HepG2 (cell line): ENCODE data around the gene PIP5K1A. TPM values are rescaled to one million over a fixed set of nuclear protein-coding genes. Genes with fewer than 3 reads are reported as not detected.
A peak's percentile ranks its signal among the peaks of the same experiment; 100 is the strongest.

Source experiments
- ATAC-seq: fragments of 200-7000 bp; cut with Tn5 transposase; 3 replicates; pipeline ENCODE4 v1.9.1; 2020; ENCODE audit warnings: mild to moderate bottlenecking, moderate library complexity
- BruUV-seq: library from RNA; stranded (reverse); fragments of 400-500 nt; replicated peaks from 2 replicates; lab custom pipeline; 2021; lab: Mats Ljungman, UMichigan
- CTCF ChIA-PET: fragments of 300-600 bp; formaldehyde crosslinking; extraction: SDS; loops from one replicate; lab custom pipeline; 2021; ENCODE audit warnings: low total read pairs, inconsistent platforms, low intra/inter-chr PET ratio; lab: Yijun Ruan, JAX
- POLR2A ChIA-PET: fragments of 350-600 bp; sonication (Branson Sonifier 250); formaldehyde crosslinking; loops from one replicate; lab custom pipeline; 2020; ENCODE audit warnings: antibody characterized with exemption, inconsistent platforms; lab: Yijun Ruan, JAX
- DNase-seq: peaks from one replicate; pipeline ENCODE4 v3.0.0-alpha.2; 2015; ENCODE audit warnings: low spot score
- FAIRE-seq: peaks from 3 replicates; lab custom pipeline; 2011; peaks lifted over from hg19 to GRCh38; lab: Jason Lieb, UNC
- H2AFZ ChIP-seq: one replicate; pipeline ENCODE4 v1.6.1; 2011; ENCODE audit warnings: low read length, inconsistent platforms
- H3K27ac ChIP-seq: fragments of 300-600 bp; 3 replicates; pipeline ENCODE4 v1.8.0; 2011; ENCODE audit warnings: mixed run types, mild to moderate bottlenecking, mixed read lengths, low read length, inconsistent platforms; ENCODE audit not compliant: insufficient read depth; ENCODE audit errors: extremely low read length
- H3K27me3 ChIP-seq, 2 experiments: fragments of 200-600 bp in 1 of 2; 2 replicates in 1 of 2; 3 replicates in 1 of 2; pipeline versions ENCODE4 v1.6.0 to v1.8.0; 2011; ENCODE audit warnings: low read length in 2 of 2, mild to moderate bottlenecking in 2 of 2, moderate library complexity in 2 of 2, inconsistent platforms in 1 of 2; ENCODE audit not compliant: insufficient read depth in 2 of 2, control insufficient read depth in 1 of 2
- H3K36me3 ChIP-seq, 2 experiments: fragments of 200-600 bp in 1 of 2; replicated peaks in 1 of 2; 2 replicates in 1 of 2; 3 replicates in 1 of 2; pipeline versions ENCODE4 v1.5.1 to v1.8.0; 2011; ENCODE audit warnings: low read length in 2 of 2, inconsistent platforms in 1 of 2; ENCODE audit not compliant: insufficient read depth in 2 of 2, control insufficient read depth in 1 of 2
- H3K4me1 ChIP-seq: 2 replicates; pipeline ENCODE4 v1.5.1; 2012; ENCODE audit warnings: low read length, inconsistent platforms; ENCODE audit not compliant: insufficient read depth
- H3K4me2 ChIP-seq: 2 replicates; pipeline ENCODE4 v1.6.0; 2011; ENCODE audit warnings: low read depth, low read length, inconsistent platforms
- H3K4me3 ChIP-seq, 3 experiments: fragments of 200-600 bp in 1 of 3; sonication (generic), shearing (Covaris generic) in 1 of 3; replicated peaks in 1 of 3; 2 replicates each; pipeline ENCODE4 v1.5.1; 2011 to 2016; ENCODE audit warnings: low read length in 3 of 3, inconsistent platforms in 2 of 3, low read depth in 2 of 3, mild to moderate bottlenecking in 2 of 3, control low read depth in 1 of 3, mixed read lengths in 1 of 3; ENCODE audit not compliant: insufficient read depth in 1 of 3
- H3K79me2 ChIP-seq: one replicate; pipeline ENCODE4 v1.6.1; 2011; ENCODE audit warnings: low read length, inconsistent platforms; ENCODE audit not compliant: insufficient read depth
- H3K9ac ChIP-seq: 2 replicates; pipeline ENCODE4 v1.6.0; 2011; ENCODE audit warnings: mild to moderate bottlenecking, low read depth, low read length, inconsistent platforms; ENCODE audit not compliant: insufficient read depth
- H3K9me3 ChIP-seq: 2 replicates; pipeline ENCODE4 v1.5.1; 2012; ENCODE audit warnings: mild to moderate bottlenecking, low read length
- H4K20me1 ChIP-seq: 2 replicates; pipeline ENCODE4 v1.6.0; 2011; ENCODE audit warnings: inconsistent platforms, mild to moderate bottlenecking, low read length, moderate library complexity; ENCODE audit not compliant: insufficient read depth
- ATM ChIP-seq: fragments of 450-650 bp; IDR thresholded peaks from 2 replicates; pipeline ENCODE4 v1.7.1; 2017; ENCODE audit warnings: mild to moderate bottlenecking, borderline replicate concordance
- BCL3 ChIP-seq: sonication (generic); formaldehyde crosslinking; IDR thresholded peaks from 2 replicates; pipeline ENCODE4 v1.5.1; 2020; ENCODE audit warnings: mild to moderate bottlenecking, missing genetic modification reagents, moderate library complexity
- HES4 ChIP-seq: sonication (generic); formaldehyde crosslinking; IDR thresholded peaks from 2 replicates; pipeline ENCODE4 v1.9.0; 2021; ENCODE audit warnings: mild to moderate bottlenecking, missing genetic modification reagents, borderline replicate concordance
- PBX2 ChIP-seq: IDR thresholded peaks from 2 replicates; pipeline ENCODE4 v1.6.1; 2016; ENCODE audit warnings: control low read depth
- POLR2AphosphoS2 ChIP-seq: IDR thresholded peaks from 2 replicates; pipeline ENCODE4 v1.6.1; 2011; ENCODE audit warnings: low read depth, low read length, improper control_type of control experiment
- POLR2G ChIP-seq: fragments of 200-400 bp; formaldehyde crosslinking; IDR thresholded peaks from 2 replicates; pipeline ENCODE4 v1.6.1; 2018; ENCODE audit warnings: mild to moderate bottlenecking, low read depth, low read length, moderate library complexity
- ZBTB25 ChIP-seq: IDR thresholded peaks from 2 replicates; pipeline ENCODE4 v1.6.1; 2018; ENCODE audit warnings: missing genetic modification reagents
- ZHX2 ChIP-seq, 2 experiments: sonication (generic) in 1 of 2; formaldehyde crosslinking in 1 of 2; IDR thresholded peaks; 2 replicates each; pipeline versions ENCODE4 v1.6.1 to v1.9.0; 2014 to 2022; ENCODE audit warnings: antibody characterized with exemption in 1 of 2, borderline replicate concordance in 1 of 2, inconsistent platforms in 1 of 2, low read depth in 1 of 2, missing genetic modification reagents in 1 of 2
- ZNF597 ChIP-seq: sonication (generic); formaldehyde crosslinking; IDR thresholded peaks from 2 replicates; pipeline ENCODE4 v1.5.0; 2020; ENCODE audit warnings: missing genetic modification reagents
- WGBS: methylation state at CpG from one replicate; pipeline ENCODE4 v1.1.6; 2017; ENCODE audit warnings: low lambda C conversion rate; 5-methylcytosine and 5-hydroxymethylcytosine counted together
- in situ Hi-C: cut with HindIII; loops from 2 replicates; pipeline ENCODE4 v1.10.0; 2017; ENCODE audit warnings: low pct_unique_long_range_greater_than_20kb; ENCODE audit not compliant: extremely low pct_ligation_motif_present
- intact Hi-C: fragments of 100-400 bp; cut with micrococcal nuclease; formaldehyde crosslinking; loops from one replicate; pipeline ENCODE4 v1.10.0; 2022; ENCODE audit not compliant: unreplicated experiment
- polyA plus RNA-seq, 8 experiments: library from polyadenylated mRNA; depleted of rRNA in 3 of 8; stranded (reverse) in 7 of 8; unstranded in 1 of 8; fragments of >200 nt; fragmentation: Illumina TruSeq in 4 of 8; extraction: Trizol in 4 of 8; gene quantifications; 2 replicates each; pipeline versions ENCODE4 v1.2.1 to v1.2.3, GENCODE V29; 2011 to 2016; ENCODE audit warnings: low read depth in 4 of 8, missing spikeins in 1 of 8, mixed read lengths in 1 of 8; ENCODE audit not compliant: insufficient read depth in 1 of 8
- total RNA-seq, 5 experiments: library from RNA; depleted of rRNA; stranded (reverse); fragments of >200 nt; fragmentation: Illumina TruSeq; extraction: Trizol; gene quantifications; 2 replicates each; pipeline ENCODE4 v1.2.3, GENCODE V29; 2016; ENCODE audit warnings: low read depth in 1 of 5

Gene PIP5K1A
- total and polyA plus RNA-seq, 2 of the 13 experiments (the other 11 are each of a cell fraction or from before 2014, with no cell fraction given): 45.3 to 65.1 TPM

- FAIRE-seq (no peak), DNase-seq (no peak), ATAC-seq (peak; percentile 58)
- CTCF ChIA-PET: no interaction called here
- Histone ChIP-seq H3K4me1 (no peaks in the 10 kb centered on the region), H3K4me3 (no peak overlapping the region), H3K79me2 (no peaks in the 10 kb centered on the region), H3K36me3 (peaks cover 43 to 75% of the 10 kb centered on the region in 2 experiments), H2AFZ (no peak overlapping the region), H3K4me2 (no peak overlapping the region), H3K27me3 (no peaks in the 10 kb centered on the region), H4K20me1 (0 out of 2 replicates have a peak, but pooled peaks cover 4% of the 10 kb centered on the region), H3K9me3 (no peaks in the 10 kb centered on the region), H3K27ac (no peak overlapping the region), H3K9ac (no peak overlapping the region)
- POLR2A ChIA-PET: interaction anchor here (0.9 to 1.5 kb wide), 3 partner anchors 10 to 37 kb away, joined by 3 to 6 read pairs (median 4); partner anchors contain the start of genes PSMD4 and ZNF687
- in situ Hi-C loops (no loop called here), intact Hi-C loops (no loop called here)
- TSS peak; percentile 31 for BruUV-seq
- 96% methylated on average over 10 of the region's 13 CpGs for WGBS
- TF ChIP-seq ZNF597 (0 out of 2 replicates have a peak, but pooled peaks have one; percentile 35), POLR2AphosphoS2 (peak; percentile 29; the same call in 1 of the 2 replicates), POLR2G (peak; percentile 54; the same call in 1 of the 2 replicates), HES4 (CRISPR knock-in tag) (no peak), ZBTB25 (no peak), ZHX2 (IDR thresholded peaks at IDR 0.05; ENCODE audit: low read depth) (no peak), ZHX2 (CRISPR knock-in tag; IDR thresholded peaks at IDR 0.05; ENCODE audit: borderline replicate concordance) (no peak), PBX2 (no peak), ATM (no peak), BCL3 (CRISPR knock-in tag) (no peak)
Observed at GRCh38 chr1:151292207-151293030, 94.1 kb downstream of the PIP5K1A start.
